HG03045 (cell line): ENCODE measurements around the gene CLASP1.
A peak's percentile ranks its signal among the peaks of the same experiment; 100 is the strongest.

Experiments used
- ATAC-seq: cut with Tn5 transposase; IDR thresholded peaks from one replicate; pipeline ENCODE4 v1.9.1; 2021; ENCODE audit warnings: mild to moderate bottlenecking, moderate library complexity; ENCODE audit not compliant: unreplicated experiment

CLASP1 gene

DNA sequence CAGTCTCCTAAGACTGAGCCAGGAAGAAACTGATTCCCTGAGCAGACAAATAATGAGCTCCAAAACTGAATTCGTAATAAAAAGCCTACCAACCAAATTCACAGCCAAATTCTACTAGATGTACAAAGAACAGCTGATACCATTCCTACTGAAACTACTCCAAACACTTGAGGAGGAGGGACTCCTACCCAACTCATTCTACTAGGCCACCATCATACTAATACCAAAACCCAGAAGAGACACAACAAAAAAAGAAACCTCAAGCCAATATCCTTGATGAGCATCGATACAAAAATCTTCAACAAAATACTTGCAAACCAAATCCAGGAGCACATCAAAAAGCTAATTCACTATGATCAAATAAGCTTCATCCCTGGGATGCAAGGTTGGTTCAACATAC lies 98.6 kb downstream of the CLASP1 start:
- ATAC-seq: no peak

DNA sequence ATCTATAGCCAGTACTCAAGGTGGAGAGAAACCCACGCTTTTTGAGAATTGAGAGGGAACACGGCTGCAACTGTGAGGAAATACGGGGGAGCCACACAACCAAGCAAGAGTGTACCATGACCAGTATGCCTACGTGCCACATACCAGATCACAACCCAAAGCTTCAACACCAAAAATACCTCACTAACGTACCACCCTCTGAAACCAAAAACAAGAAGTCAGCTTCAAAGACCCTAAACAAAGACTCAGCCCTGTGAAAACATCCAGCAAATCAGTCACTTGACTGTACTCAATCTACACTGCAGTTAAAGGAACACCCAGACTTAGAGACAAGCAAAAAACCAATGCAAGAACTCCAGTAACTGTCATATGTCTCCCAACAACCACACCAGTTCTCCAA lies 101.6 kb downstream of the CLASP1 start:
- ATAC-seq: no peak

- no peak for ATAC-seq
Observed at GRCh38 chr2:121545913-121546312, 103.3 kb downstream of the CLASP1 start.

- ATAC-seq: no peak
Observed at GRCh38 chr2:121545257-121545656, 104.0 kb downstream of the CLASP1 start.

- ATAC-seq: no peak
Observed at GRCh38 chr2:121541495-121541894, 107.8 kb downstream of the CLASP1 start.

DNA sequence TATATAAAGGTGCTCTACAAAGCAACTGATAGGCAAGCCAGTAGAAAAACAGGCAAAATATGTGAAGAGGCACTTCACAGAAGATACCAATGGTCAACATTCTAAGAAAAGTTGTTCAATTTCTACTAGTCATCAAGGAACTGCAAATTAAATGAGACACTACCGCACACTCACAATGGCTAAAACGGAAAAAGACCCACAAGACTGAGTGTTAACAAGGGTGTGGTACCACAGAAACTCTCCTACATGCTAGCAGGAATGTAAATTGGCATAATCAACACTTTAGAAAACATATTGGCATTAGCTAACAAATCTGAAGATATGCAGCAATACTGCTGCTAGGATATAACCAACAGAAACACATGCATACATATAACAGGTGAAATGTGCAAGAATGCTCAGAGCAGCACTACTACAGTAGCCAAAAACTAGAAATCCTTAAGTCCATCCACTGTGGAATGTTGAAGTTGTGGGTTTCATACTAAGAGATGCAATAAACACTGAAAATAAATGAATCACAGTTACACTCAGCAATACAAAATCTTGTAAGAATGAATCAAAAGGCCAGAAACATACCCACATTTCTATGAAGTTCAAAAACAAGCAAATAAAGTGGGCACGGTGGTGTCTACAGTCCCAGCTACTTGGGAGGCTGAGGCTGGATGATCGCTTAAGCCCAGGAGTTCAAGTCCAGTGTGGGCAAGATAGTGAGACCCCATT lies 109.4 kb downstream of the CLASP1 start:
- ATAC-seq: no peak

DNA sequence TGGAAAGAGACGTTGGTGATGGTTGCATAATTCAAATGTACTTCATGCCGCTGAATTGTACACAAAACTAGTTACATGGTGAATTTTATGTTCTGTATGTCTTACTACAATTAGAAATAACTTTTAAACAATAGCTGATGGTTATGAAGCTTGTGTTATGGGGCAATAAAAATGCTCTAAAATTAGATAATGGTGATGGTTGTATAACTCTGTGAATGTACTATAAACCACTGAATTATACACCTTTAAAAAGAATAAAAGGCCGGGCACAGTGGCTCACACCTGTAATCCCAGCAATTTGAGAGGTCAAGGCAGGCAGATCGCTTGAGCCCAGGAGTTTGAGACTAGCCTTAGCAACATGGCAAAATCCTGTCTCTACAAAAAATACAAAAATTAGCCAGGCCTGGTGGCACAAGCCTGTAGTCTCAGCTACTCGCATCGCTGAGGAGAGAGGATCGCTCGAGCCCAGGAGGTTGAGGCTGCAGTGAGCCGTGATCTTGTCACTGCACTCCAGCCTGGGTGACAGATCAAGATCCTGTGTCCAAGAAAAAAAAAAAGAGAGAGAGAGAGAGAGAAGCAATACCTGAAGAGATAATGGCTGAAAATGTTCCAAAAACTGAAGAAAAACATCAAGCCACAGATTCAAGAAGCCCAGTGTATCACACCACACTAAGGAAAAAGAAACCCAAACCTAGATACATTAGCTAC lies 112.3 kb downstream of the CLASP1 start:
- ATAC-seq: no peak

DNA sequence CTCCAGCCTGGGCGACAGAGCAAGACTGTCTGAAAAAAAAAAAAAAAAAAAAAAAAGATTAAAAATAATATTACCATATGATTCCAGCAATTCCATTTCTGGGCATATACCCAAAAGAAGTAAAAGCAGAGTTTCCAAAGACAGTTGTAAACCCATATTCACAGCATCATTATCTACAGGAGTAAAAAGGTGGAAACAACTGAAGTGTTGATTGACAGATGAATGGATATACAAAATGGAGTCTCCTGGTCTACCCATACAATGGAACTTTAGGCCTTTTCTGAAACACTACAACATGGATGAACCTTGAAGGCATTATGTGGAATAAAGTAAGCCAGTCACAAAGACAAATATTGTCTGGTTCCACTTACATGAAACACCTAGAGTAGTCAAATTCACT lies 112.9 kb downstream of the CLASP1 start:
- ATAC-seq: no peak

GRCh38 chr2:121534007-121534406 lies 115.3 kb downstream of the CLASP1 start:
- no peak for ATAC-seq

DNA sequence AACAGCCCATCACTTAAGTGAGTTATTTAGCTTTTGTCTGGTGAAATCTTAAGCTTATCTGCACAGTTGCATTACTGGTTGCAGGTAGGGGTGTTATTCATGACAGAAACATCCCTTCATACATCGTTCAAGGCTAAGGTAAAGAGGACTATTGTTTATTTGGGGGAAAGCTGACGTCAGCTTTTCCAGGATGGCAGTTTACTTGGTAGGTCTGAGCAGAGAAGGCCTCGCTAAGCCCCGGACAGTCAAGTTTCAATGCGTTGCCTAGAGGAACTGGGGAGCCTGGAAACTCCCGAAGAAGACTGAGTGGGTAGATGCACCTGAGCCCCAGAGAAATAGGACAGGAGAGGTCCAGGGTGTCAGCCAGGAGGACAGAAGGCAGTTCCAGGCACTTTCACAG lies 116.4 kb downstream of the CLASP1 start:
- ATAC-seq: no peak

DNA sequence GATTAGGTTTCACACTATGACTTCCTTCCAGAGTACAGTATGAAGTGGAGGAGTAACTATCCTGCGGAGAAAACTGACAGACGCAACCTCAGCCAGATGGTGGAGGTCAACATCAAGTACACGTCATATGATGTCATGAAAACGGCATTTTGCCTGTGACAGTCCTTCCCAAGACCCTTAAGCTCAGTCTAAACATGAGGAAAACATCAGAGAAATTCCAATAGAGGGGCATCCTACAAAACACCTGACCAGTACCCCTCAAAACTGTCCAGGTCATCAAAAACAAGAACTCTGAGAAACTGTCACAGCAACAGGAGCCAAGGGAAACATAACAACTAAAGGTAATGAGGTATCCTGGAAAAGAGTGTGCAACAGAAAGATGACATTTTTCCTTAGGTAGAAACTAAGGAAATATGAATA lies 116.9 kb downstream of the CLASP1 start:
- no peak for ATAC-seq

GRCh38 chr2:121530212-121530705 lies 119.0 kb downstream of the CLASP1 start:
- peak; percentile 71 for ATAC-seq

- ATAC-seq: peak; percentile 4
Observed at GRCh38 chr2:121529439-121530211, 119.6 kb downstream of the CLASP1 start.

GRCh38 chr2:121527009-121527682 lies 122.1 kb downstream of the CLASP1 start:
- no peak for ATAC-seq

GRCh38 chr2:121524685-121525425 lies 124.4 kb downstream of the CLASP1 start:
- no peak for ATAC-seq

DNA sequence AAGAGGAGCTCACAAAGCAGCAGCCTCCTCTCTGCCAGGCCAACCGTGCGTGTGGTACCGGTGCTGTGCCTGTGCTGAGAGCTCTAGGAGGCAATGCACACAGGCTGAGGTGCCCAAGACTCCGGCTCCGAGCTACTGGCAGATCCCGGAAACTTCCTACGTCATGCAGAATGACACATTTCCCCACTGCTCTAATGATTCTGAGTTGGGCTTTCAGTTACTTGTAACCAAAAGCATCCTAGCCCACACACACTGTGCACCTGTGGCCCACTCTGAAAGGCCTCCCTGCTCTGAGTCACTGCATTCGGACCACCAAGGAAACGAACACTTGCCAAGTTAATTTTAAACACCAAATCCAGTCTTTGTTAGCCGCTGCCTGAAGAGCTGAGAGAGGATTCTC lies 127.9 kb downstream of the CLASP1 start:
- ATAC-seq: no peak

DNA sequence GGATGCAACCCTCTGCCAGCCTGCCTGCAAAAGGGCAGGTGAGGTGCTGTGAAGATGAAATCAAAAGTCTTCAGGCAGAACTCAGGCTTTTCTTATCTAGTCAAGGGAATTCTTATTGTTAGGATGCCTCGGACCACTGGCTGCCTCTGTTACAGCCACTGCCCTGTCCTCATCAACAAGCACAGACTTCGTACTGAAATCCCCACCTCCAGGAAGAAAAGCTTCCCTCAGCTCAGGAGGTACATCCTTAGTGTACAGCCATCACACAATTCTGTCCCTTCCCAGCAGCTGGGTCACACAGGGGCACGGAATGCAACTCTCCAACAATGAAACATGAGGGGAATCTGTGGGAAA lies 128.6 kb downstream of the CLASP1 start:
- no peak for ATAC-seq

GRCh38 chr2:121519732-121520640 lies 129.3 kb downstream of the CLASP1 start:
- ATAC-seq: no peak

- ATAC-seq: no peak
Observed at GRCh38 chr2:121519153-121519552, 130.1 kb downstream of the CLASP1 start.
